B cell (primary cell): Measurements from ENCODE around the gene BLM. TPM values are rescaled to one million over a fixed set of nuclear protein-coding genes. Genes with fewer than 3 reads are reported as not detected.

Experiments
- ATAC-seq: fragments of 200-7000 bp; cut with Tn5 transposase; one replicate; pipeline ENCODE4 v1.10.0; 2021; ENCODE audit warnings: low read depth, mild to moderate bottlenecking, moderate number of reproducible peaks, moderate library complexity
- CTCF ChIA-PET: fragments of 350-600 bp; sonication (Branson Sonifier 250); formaldehyde crosslinking; loops from one replicate; lab custom pipeline; 2021; ENCODE audit warnings: antibody characterized with exemption, inconsistent platforms; lab: Charles Lee
- POLR2A ChIA-PET: fragments of 350-600 bp; sonication (Branson Sonifier 250); formaldehyde crosslinking; loops from one replicate; lab custom pipeline; 2021; ENCODE audit warnings: antibody characterized with exemption; lab: Charles Lee
- DNase-seq: peaks from one replicate; pipeline ENCODE4 v3.0.0; 2013
- H2AFZ ChIP-seq: 2 replicates; pipeline ENCODE4 v1.6.1; 2012; ENCODE audit warnings: mild to moderate bottlenecking, low read depth, low read length; ENCODE audit not compliant: insufficient read depth, poor library complexity, severe bottlenecking
- H3K27ac ChIP-seq, 2 donors: 1 replicate in 1 of 2; 2 replicates in 1 of 2; pipeline ENCODE4 v1.5.1; 2012 to 2013; ENCODE audit warnings: low read length in 2 of 2, mild to moderate bottlenecking in 2 of 2, moderate library complexity in 1 of 2
- H3K27me3 ChIP-seq, 4 experiments: fragments of 200-600 bp in 1 of 4; sonication (generic) in 1 of 4; replicated peaks in 1 of 4; 1 replicate in 2 of 4; 2 replicates in 2 of 4; pipeline versions ENCODE4 v1.6.1 to v1.7.0; 2013 to 2016; ENCODE audit warnings: low read length in 3 of 4, mild to moderate bottlenecking in 2 of 4, mixed read lengths in 1 of 4, moderate library complexity in 1 of 4; ENCODE audit not compliant: insufficient read depth in 4 of 4, control insufficient read depth in 3 of 4; ENCODE audit errors: control extremely low read depth in 1 of 4
- H3K36me3 ChIP-seq, 2 experiments: replicated peaks in 1 of 2; 1 replicate in 1 of 2; 2 replicates in 1 of 2; pipeline versions ENCODE4 v1.6.1 to v1.7.1; 2013; ENCODE audit warnings: low read length in 1 of 2; ENCODE audit not compliant: insufficient read depth in 2 of 2, control insufficient read depth in 1 of 2; ENCODE audit errors: control extremely low read depth in 1 of 2, extremely low read depth in 1 of 2
- H3K4me1 ChIP-seq, 2 donors: fragments of 200-600 bp in 1 of 2; sonication (generic) in 1 of 2; 1 replicate in 1 of 2; 2 replicates in 1 of 2; pipeline versions ENCODE4 v1.5.1 to v1.6.1; 2013 to 2017; ENCODE audit warnings: low read length in 2 of 2; ENCODE audit not compliant: control insufficient read depth in 2 of 2, insufficient read depth in 2 of 2
- H3K4me2 ChIP-seq: replicated peaks from 2 replicates; pipeline ENCODE3; 2012; ENCODE audit warnings: mild to moderate bottlenecking, low read depth, low read length; ENCODE audit not compliant: poor library complexity, severe bottlenecking
- H3K4me3 ChIP-seq, 5 experiments: fragments of 200-600 bp in 1 of 5; sonication (generic) in 1 of 5; 1 replicate in 3 of 5; 2 replicates in 2 of 5; pipeline versions ENCODE4 v1.5.1 to v1.7.0; 2011 to 2016; ENCODE audit warnings: low read length in 4 of 5, mild to moderate bottlenecking in 4 of 5, low read depth in 2 of 5, control low read depth in 1 of 5, moderate library complexity in 1 of 5; ENCODE audit not compliant: insufficient read depth in 1 of 5; ENCODE audit errors: control extremely low read depth in 1 of 5, extremely low read depth in 1 of 5
- H3K79me2 ChIP-seq: fragments of 200-600 bp; sonication (generic); one replicate; pipeline ENCODE4 v1.6.0; 2016; ENCODE audit warnings: low read length; ENCODE audit not compliant: control insufficient read depth, insufficient read depth
- H3K9ac ChIP-seq: fragments of 200-600 bp; sonication (generic); 2 replicates; pipeline ENCODE4 v1.6.1; 2017; ENCODE audit warnings: mild to moderate bottlenecking, low read length, moderate library complexity
- H3K9me3 ChIP-seq, 3 donors: one replicate each; pipeline versions ENCODE4 v1.6.1 to v1.7.1; 2013; ENCODE audit warnings: low read length in 2 of 3; ENCODE audit not compliant: control insufficient read depth in 2 of 3, insufficient read depth in 1 of 3; ENCODE audit errors: control extremely low read depth in 1 of 3
- H4K20me1 ChIP-seq: 2 replicates; pipeline ENCODE4 v1.6.0; 2012; ENCODE audit warnings: mild to moderate bottlenecking, low read length; ENCODE audit not compliant: insufficient read depth, control insufficient read depth, poor library complexity, severe bottlenecking
- H3K27ac Mint-ChIP-seq: one replicate; pipeline ENCODE4 v1.8.0; 2021; ENCODE audit warnings: mixed read lengths
- H3K27me3 Mint-ChIP-seq: one replicate; pipeline ENCODE4 v1.8.0; 2021; ENCODE audit warnings: mixed read lengths
- H3K4me1 Mint-ChIP-seq: one replicate; pipeline ENCODE4 v1.8.0; 2021; ENCODE audit warnings: mixed read lengths
- H3K4me3 Mint-ChIP-seq: one replicate; pipeline ENCODE4 v1.8.0; 2021; ENCODE audit warnings: mixed read lengths
- H3K9me3 Mint-ChIP-seq: one replicate; pipeline ENCODE4 v1.8.0; 2022; ENCODE audit warnings: mixed read lengths; ENCODE audit not compliant: insufficient read depth
- EZH2 ChIP-seq: IDR thresholded peaks from 2 replicates; pipeline ENCODE4 v1.6.1; 2012; ENCODE audit warnings: borderline replicate concordance, low read depth, mild to moderate bottlenecking, moderate library complexity, low read length; ENCODE audit not compliant: insufficient read depth, poor library complexity, severe bottlenecking
- WGBS: methylation state at CpG from one replicate; pipeline ENCODE4 v1.1.5; 2013; ENCODE audit warnings: missing lambda C conversion rate; ENCODE audit not compliant: insufficient coverage; 5-methylcytosine and 5-hydroxymethylcytosine counted together
- intact Hi-C: fragments of 100-400 bp; cut with micrococcal nuclease; formaldehyde crosslinking; loops from one replicate; pipeline ENCODE4 v1.10.0; 2022
- polyA plus RNA-seq: library from polyadenylated mRNA; depleted of rRNA; stranded (reverse); fragments of >200 nt; gene quantifications from 2 replicates; pipeline ENCODE4 v1.2.3, GENCODE V29; 2012
- total RNA-seq, 2 donors: library from RNA; stranded (reverse); fragments of 120-200 nt in 1 of 2; gene quantifications; 1 replicate in 1 of 2; 2 replicates in 1 of 2; pipeline versions ENCODE4 v1.2.3 to v1.2.4, GENCODE V29; 2013 to 2022
- TF ChIP-seq, protein P1 (sequence below): fragments of 200-600 bp; IDR thresholded peaks from one replicate; pipeline ENCODE4 v1.8.0; 2022; ENCODE audit warnings: antibody characterized with exemption, mild to moderate bottlenecking

BLM gene
- total and polyA plus RNA-seq, 2 donors (not counting 1 experiment from before 2014, with no cell fraction given): 5.2 to 17.4 TPM

DNA sequence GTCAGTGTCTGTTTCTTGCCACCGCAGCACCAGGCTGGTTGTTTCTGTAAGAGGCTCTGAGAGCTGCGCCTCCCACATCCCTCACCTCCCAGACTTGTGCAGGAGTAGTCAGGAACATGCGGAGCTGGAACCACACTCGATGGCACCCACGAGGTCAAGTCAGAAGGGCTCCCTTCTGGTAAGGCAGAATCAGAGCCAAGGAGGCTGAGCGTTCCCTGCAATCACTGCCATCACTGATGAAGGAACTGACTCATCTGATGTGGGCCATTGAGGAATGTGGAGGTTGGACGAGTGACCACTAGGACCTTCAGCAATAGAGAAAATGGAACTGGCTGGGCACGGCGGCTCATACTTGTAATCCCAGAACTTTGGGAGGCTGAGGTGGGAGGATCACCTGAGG, 35.7 kb upstream of the BLM start:
- H3K9me3 ChIP-seq: no peaks in the 10 kb centered on the region
- H3K36me3 ChIP-seq: no peaks in the 10 kb centered on the region
- no peaks in the 10 kb centered on the region for H4K20me1 ChIP-seq
- H3K79me2 ChIP-seq: no peaks in the 10 kb centered on the region
- 91% methylated on average over 8 of the region's 9 CpGs for WGBS
- Mint-ChIP-seq H3K4me1 (peaks cover 25% of the 10 kb centered on the region), H3K27me3 (peaks cover 7% of the 10 kb centered on the region), H3K27ac (no peak overlapping the region), H3K9me3 (no peaks in the 10 kb centered on the region), H3K4me3 (no peak overlapping the region)
- TF ChIP-seq, protein P1, sequence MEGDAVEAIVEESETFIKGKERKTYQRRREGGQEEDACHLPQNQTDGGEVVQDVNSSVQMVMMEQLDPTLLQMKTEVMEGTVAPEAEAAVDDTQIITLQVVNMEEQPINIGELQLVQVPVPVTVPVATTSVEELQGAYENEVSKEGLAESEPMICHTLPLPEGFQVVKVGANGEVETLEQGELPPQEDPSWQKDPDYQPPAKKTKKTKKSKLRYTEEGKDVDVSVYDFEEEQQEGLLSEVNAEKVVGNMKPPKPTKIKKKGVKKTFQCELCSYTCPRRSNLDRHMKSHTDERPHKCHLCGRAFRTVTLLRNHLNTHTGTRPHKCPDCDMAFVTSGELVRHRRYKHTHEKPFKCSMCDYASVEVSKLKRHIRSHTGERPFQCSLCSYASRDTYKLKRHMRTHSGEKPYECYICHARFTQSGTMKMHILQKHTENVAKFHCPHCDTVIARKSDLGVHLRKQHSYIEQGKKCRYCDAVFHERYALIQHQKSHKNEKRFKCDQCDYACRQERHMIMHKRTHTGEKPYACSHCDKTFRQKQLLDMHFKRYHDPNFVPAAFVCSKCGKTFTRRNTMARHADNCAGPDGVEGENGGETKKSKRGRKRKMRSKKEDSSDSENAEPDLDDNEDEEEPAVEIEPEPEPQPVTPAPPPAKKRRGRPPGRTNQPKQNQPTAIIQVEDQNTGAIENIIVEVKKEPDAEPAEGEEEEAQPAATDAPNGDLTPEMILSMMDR: no peak
- TF ChIP-seq EZH2: no peak
- H3K27me3 ChIP-seq: peaks cover 0 to 24% (median 0%) of the 10 kb centered on the region in 4 experiments
- no peak overlapping the region for H3K27ac ChIP-seq
- no peak overlapping the region for H3K4me3 ChIP-seq
- ATAC-seq: no peak
- H3K9ac ChIP-seq: no peak overlapping the region
- DNase-seq: no peak
- CTCF ChIA-PET: no interaction called here
- POLR2A ChIA-PET: no interaction called here
- no peak overlapping the region for H3K4me2 ChIP-seq
- no peak overlapping the region for H2AFZ ChIP-seq
- intact Hi-C loops: no loop called here
- H3K4me1 ChIP-seq: peaks cover 28 to 32% of the 10 kb centered on the region in 2 donors

DNA sequence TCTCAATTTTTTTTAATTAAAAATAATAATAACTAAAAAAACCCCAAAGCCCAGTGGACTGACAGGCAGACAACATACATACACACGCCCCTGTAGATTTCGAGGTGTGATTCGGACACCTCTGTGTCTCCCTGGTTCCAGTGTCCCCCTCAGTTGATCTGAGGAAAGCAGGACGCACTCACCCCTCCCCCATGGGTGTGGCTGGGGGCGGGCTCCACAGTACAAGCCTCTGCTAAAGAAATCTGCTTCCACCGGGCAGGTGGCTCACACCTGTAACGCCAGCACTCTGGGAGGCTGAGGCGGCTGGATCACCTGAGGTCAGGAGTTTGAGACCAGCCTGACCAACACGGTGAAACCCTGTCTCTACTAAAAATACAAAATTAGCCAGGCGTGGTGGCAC, 33.8 kb upstream of the BLM start:
- no peak overlapping the region for H2AFZ ChIP-seq
- no peak overlapping the region for H3K9ac ChIP-seq

More for the DNA sequence above, 33.8 kb upstream of the BLM start:
- no peak overlapping the region for H3K4me2 ChIP-seq
- ChIA-PET CTCF (interaction anchor here (1.2 kb wide), 1 partner anchor 35 kb away, joined by 3 read pairs; no protein-coding TSS in a partner anchor), POLR2A (no interaction called here)
- H3K4me3 ChIP-seq: no peak overlapping the region
- 85% methylated on average over 6 of the region's 10 CpGs for WGBS
- TF ChIP-seq, protein P1: no peak
- TF ChIP-seq EZH2: no peak
- H3K27ac ChIP-seq: no peak overlapping the region
- Mint-ChIP-seq H3K27me3 (peaks cover 7% of the 10 kb centered on the region), H3K4me1 (peaks cover 23% of the 10 kb centered on the region), H3K9me3 (peaks cover under 1% of the 10 kb centered on the region), H3K27ac (no peak overlapping the region), H3K4me3 (no peak overlapping the region)
- no peaks in the 10 kb centered on the region for H4K20me1 ChIP-seq
- H3K4me1 ChIP-seq: peaks cover 25 to 29% of the 10 kb centered on the region in 2 donors
- peaks cover 0 to 22% (median 0%) of the 10 kb centered on the region in 4 experiments for H3K27me3 ChIP-seq
- no peaks in the 10 kb centered on the region for H3K36me3 ChIP-seq
- DNase-seq (no peak), ATAC-seq (no peak)
- no peaks in the 10 kb centered on the region for H3K79me2 ChIP-seq
- H3K9me3 ChIP-seq: no peaks in the 10 kb centered on the region
- intact Hi-C loops: no loop called here
